NB4 (cell line): ENCODE measurements around the gene ZNF777.

Experiments used
- POLR2A ChIP-seq: IDR thresholded peaks from 2 replicates; pipeline ENCODE4 v1.6.1; 2011; ENCODE audit warnings: mild to moderate bottlenecking; ENCODE audit not compliant: insufficient read length; ENCODE audit errors: extremely low read depth
- TF ChIP-seq, protein P1 (sequence below): IDR thresholded peaks from one replicate; pipeline ENCODE4 v1.5.1; 2012; ENCODE audit warnings: low read depth, low read length

GRCh38 chr7:149467321-149467859, 6.5 kb upstream of the ZNF777 start:
- no peak for TF ChIP-seq POLR2A
- TF ChIP-seq, protein P1, sequence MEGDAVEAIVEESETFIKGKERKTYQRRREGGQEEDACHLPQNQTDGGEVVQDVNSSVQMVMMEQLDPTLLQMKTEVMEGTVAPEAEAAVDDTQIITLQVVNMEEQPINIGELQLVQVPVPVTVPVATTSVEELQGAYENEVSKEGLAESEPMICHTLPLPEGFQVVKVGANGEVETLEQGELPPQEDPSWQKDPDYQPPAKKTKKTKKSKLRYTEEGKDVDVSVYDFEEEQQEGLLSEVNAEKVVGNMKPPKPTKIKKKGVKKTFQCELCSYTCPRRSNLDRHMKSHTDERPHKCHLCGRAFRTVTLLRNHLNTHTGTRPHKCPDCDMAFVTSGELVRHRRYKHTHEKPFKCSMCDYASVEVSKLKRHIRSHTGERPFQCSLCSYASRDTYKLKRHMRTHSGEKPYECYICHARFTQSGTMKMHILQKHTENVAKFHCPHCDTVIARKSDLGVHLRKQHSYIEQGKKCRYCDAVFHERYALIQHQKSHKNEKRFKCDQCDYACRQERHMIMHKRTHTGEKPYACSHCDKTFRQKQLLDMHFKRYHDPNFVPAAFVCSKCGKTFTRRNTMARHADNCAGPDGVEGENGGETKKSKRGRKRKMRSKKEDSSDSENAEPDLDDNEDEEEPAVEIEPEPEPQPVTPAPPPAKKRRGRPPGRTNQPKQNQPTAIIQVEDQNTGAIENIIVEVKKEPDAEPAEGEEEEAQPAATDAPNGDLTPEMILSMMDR: no peak
